ENCODE measurements around the gene WASL. TPM values are rescaled to one million over a fixed set of nuclear protein-coding genes. Genes with fewer than 3 reads are reported as not detected.

WASL gene
- polyA plus RNA-seq, 1 donor from 2014 or later: 22.5 TPM

- no peaks in the 10 kb centered on the region for H3K9me3 ChIP-seq (ENCODE audit: low read length)
- no peaks in the 10 kb centered on the region for H3K9me2 ChIP-seq (ENCODE audit: insufficient read depth, low read length)
- H3K9ac ChIP-seq (ENCODE audit: low read length): no peak overlapping the region
- no peaks in the 10 kb centered on the region for H3F3A ChIP-seq (ENCODE audit: insufficient read depth, low read length, poor library complexity, severe bottlenecking)
- no peaks in the 10 kb centered on the region for H3K27me3 ChIP-seq (ENCODE audit: insufficient read depth, low read depth, low read length)
- H3K4me2 ChIP-seq (ENCODE audit: low read length): no peak overlapping the region
- no peaks in the 10 kb centered on the region for H4K20me1 ChIP-seq (ENCODE audit: insufficient read depth)
- no peaks in the 10 kb centered on the region for H3K36me3 ChIP-seq (ENCODE audit: insufficient read depth, low read length)
- no peak overlapping the region for H2AFZ ChIP-seq (ENCODE audit: low read depth, low read length)
- H3K79me2 ChIP-seq (replicated peaks; ENCODE audit: insufficient read depth, low read length): no peaks in the 10 kb centered on the region
- no peak overlapping the region for H3K27ac ChIP-seq (ENCODE audit: low read length)
- TF ChIP-seq CTCF (IDR thresholded peaks at IDR 0.05; ENCODE audit: poor library complexity, severe bottlenecking): no peak
- no peak for TF ChIP-seq POLR2AphosphoS5 (IDR thresholded peaks at IDR 0.05)
- TF ChIP-seq EZH2 (IDR thresholded peaks at IDR 0.05; ENCODE audit: borderline replicate concordance, insufficient read depth, low read length, poor library complexity, severe bottlenecking): no peak
- TF ChIP-seq TAF1 (IDR thresholded peaks at IDR 0.05; ENCODE audit: low read depth): no peak
- TF ChIP-seq MXI1 (conservative IDR thresholded peaks at IDR 0.05; ENCODE audit: poor library complexity, severe bottlenecking): no peak
- TF ChIP-seq SMC3 (conservative IDR thresholded peaks at IDR 0.05; ENCODE audit: poor library complexity): no peak
- TF ChIP-seq EP300 (conservative IDR thresholded peaks at IDR 0.05; ENCODE audit: poor library complexity, severe bottlenecking): no peak
- no peak for TF ChIP-seq RAD21 (conservative IDR thresholded peaks at IDR 0.05)
- TF ChIP-seq REST (IDR thresholded peaks at IDR 0.05; ENCODE audit: borderline replicate concordance): no peak
- no peak overlapping the region for H3K4me3 ChIP-seq (ENCODE audit: low read length)
Observed at GRCh38 chr7:123650595-123650994, 98.2 kb downstream of the WASL start.

- no peaks in the 10 kb centered on the region for H3K9me3 ChIP-seq (ENCODE audit: low read length)
- no peak overlapping the region for H3K4me2 ChIP-seq (ENCODE audit: low read length)
- no peaks in the 10 kb centered on the region for H3K9me2 ChIP-seq (ENCODE audit: insufficient read depth, low read length)
- no peak overlapping the region for H3K4me3 ChIP-seq (ENCODE audit: low read length)
- H3K27ac ChIP-seq (ENCODE audit: low read length): no peak overlapping the region
- H2AFZ ChIP-seq (ENCODE audit: low read depth, low read length): no peak overlapping the region
- no peaks in the 10 kb centered on the region for H3K27me3 ChIP-seq (ENCODE audit: insufficient read depth, low read depth, low read length)
- no peak overlapping the region for H3K9ac ChIP-seq (ENCODE audit: low read length)
- H4K20me1 ChIP-seq (ENCODE audit: insufficient read depth): no peaks in the 10 kb centered on the region
- TF ChIP-seq RAD21 (conservative IDR thresholded peaks at IDR 0.05): no peak
- TF ChIP-seq EP300 (conservative IDR thresholded peaks at IDR 0.05; ENCODE audit: poor library complexity, severe bottlenecking): no peak
- no peak for TF ChIP-seq TAF1 (IDR thresholded peaks at IDR 0.05; ENCODE audit: low read depth)
- no peak for TF ChIP-seq POLR2AphosphoS5 (IDR thresholded peaks at IDR 0.05)
- no peak for TF ChIP-seq CTCF (IDR thresholded peaks at IDR 0.05; ENCODE audit: poor library complexity, severe bottlenecking)
- no peak for TF ChIP-seq SMC3 (conservative IDR thresholded peaks at IDR 0.05; ENCODE audit: poor library complexity)
- no peak for TF ChIP-seq EZH2 (IDR thresholded peaks at IDR 0.05; ENCODE audit: borderline replicate concordance, insufficient read depth, low read length, poor library complexity, severe bottlenecking)
- TF ChIP-seq REST (IDR thresholded peaks at IDR 0.05; ENCODE audit: borderline replicate concordance): no peak
- no peak for TF ChIP-seq MXI1 (conservative IDR thresholded peaks at IDR 0.05; ENCODE audit: poor library complexity, severe bottlenecking)
- no peaks in the 10 kb centered on the region for H3F3A ChIP-seq (ENCODE audit: insufficient read depth, low read length, poor library complexity, severe bottlenecking)
- H3K36me3 ChIP-seq (ENCODE audit: insufficient read depth, low read length): no peaks in the 10 kb centered on the region
- no peaks in the 10 kb centered on the region for H3K79me2 ChIP-seq (replicated peaks; ENCODE audit: insufficient read depth, low read length)
Observed at GRCh38 chr7:123649964-123650363, 98.8 kb downstream of the WASL start.

Measured in neural cell (in vitro differentiated cells).